Measurements from ENCODE around the gene EPHA10.
A peak's percentile ranks its signal among the peaks of the same experiment; 100 is the strongest.

The EPHA10 gene

DNA sequence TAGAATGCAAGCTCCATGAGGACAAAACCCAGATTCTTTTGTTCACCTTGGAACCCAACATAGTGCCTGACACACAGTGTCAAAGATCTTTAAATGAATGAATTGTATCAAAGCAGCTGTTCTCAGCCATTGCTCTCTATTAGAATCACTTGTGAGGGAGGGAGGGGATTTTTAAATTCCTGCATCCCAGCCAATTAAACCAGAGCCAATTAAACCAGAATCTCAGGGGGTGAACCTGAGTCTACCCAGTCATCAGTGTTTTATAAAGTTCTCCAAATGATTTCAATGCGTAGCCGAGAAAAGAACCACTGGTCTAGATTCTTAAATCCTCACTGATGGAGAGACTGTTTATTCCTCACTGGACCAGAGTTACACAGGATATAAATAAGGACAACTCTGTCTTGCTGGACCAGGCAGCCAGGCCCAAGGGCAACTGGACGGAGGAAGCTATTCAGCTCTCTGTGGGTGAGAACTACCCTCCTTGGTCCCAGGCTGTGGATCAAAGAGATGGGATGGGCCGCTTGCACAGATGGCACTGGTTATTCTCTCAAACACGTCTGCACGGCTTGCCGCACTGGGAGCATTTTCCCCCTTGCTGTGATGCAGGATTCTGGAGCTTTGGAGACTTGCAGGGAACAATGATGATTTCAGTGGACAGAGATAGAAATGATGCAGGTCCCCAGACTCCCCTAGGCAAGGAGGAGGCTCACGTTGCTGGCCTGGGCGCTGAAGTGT is 92.6 kb downstream of the EPHA10 start:
- no peak for DNase-seq (ENCODE audit: low read depth)

DNA sequence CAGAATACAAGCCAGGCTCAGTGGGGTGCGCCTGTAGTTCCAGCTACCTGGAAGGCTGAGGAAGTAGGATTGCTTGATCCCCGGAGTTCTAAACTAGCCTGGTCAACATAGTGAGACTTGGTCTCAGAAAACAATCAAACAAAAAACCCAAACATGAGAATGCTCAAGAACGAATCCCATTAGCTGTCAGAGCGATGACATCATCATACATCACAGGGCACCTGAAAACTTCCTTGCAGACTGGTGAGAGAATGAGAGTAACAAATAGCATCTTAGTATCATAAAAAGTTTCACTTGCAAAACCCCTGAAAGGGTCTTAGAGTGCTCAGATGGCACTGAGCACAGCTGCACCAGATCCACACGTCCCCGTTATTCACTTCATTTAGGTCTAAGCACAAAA is 93.7 kb downstream of the EPHA10 start:
- no peak for DNase-seq (ENCODE audit: low read depth)

GRCh38 chr1:37670133-37670532 is 94.8 kb downstream of the EPHA10 start:
- no peak for DNase-seq (ENCODE audit: low read depth)

DNA sequence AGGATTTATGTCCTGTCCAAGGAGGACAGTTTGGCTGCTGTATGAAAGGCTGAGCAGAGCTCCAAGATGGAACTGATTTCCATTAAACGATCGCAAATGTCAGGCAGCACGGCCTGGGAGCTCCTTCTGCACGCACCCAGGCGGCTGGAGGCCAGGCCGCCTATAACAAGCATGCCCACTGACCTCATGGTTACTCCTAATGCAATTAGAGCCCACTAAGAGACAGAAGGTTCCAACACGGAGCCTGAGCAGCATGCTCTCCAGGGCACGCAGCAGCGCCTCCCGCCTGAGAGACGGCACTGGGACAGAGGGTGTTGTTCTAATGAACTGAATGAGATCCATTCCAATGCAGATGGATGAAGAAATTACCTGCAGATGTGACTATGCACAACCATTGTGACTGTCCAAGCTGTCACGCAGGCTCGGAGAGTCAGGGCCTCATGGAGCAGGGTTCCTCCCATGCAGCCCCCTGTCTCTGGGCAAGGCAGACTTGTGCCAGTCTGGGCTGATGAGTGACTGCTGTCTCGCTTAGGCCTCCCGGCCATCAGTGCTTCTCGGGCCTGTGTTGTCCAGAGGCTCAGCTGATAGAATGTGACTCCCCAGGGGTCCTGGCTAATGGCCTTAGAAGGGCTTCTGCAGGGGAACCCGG is 97.8 kb downstream of the EPHA10 start:
- peak; percentile 38 for DNase-seq (ENCODE audit: low read depth)

- DNase-seq (ENCODE audit: low read depth), result no peak
These were observed 98.6 kb downstream of the EPHA10 start for GRCh38 chr1:37666241-37666867.
